Neuronal stem cell (in vitro differentiated cells): ENCODE measurements around the gene CCDC172.

ENCODE experiments used
- DNase-seq: peaks from one replicate; pipeline ENCODE4 v3.0.0-alpha.2; 2013; ENCODE audit warnings: low spot score
- H2AFZ ChIP-seq: one replicate; pipeline ENCODE4 v1.6.1; 2013; ENCODE audit warnings: mild to moderate bottlenecking, low read length, inconsistent platforms
- H2AK5ac ChIP-seq: 2 replicates; pipeline ENCODE4 v1.6.1; 2013; ENCODE audit warnings: low read depth, mild to moderate bottlenecking, inconsistent platforms, low read length, moderate library complexity, mixed read lengths
- H2BK120ac ChIP-seq: 2 replicates; pipeline ENCODE4 v1.6.1; 2013; ENCODE audit warnings: low read depth, mild to moderate bottlenecking, inconsistent platforms, low read length, moderate library complexity, mixed read lengths
- H2BK12ac ChIP-seq: one replicate; pipeline ENCODE4 v1.6.1; 2013; ENCODE audit warnings: low read length, inconsistent platforms
- H2BK15ac ChIP-seq: 2 replicates; pipeline ENCODE4 v1.6.1; 2013; ENCODE audit warnings: mild to moderate bottlenecking, low read length, inconsistent platforms, mixed read lengths
- H2BK5ac ChIP-seq: one replicate; pipeline ENCODE4 v1.6.1; 2013; ENCODE audit warnings: inconsistent platforms, mild to moderate bottlenecking, low read length, moderate library complexity
- H3K14ac ChIP-seq: one replicate; pipeline ENCODE4 v1.6.1; 2013; ENCODE audit warnings: low read length, inconsistent platforms
- H3K18ac ChIP-seq: 2 replicates; pipeline ENCODE4 v1.6.1; 2013; ENCODE audit warnings: low read length, inconsistent platforms
- H3K23ac ChIP-seq: 2 replicates; pipeline ENCODE4 v1.6.1; 2013; ENCODE audit warnings: low read depth, mild to moderate bottlenecking, mixed read lengths, low read length, inconsistent platforms; ENCODE audit not compliant: poor library complexity
- H3K27ac ChIP-seq: replicated peaks from 3 replicates; pipeline ENCODE4 v1.5.1; 2013; ENCODE audit warnings: low read length, inconsistent platforms
- H3K27me3 ChIP-seq, 3 experiments: 2 replicates each; pipeline ENCODE4 v1.6.1; 2013; ENCODE audit warnings: low read length in 3 of 3, mild to moderate bottlenecking in 2 of 3, inconsistent platforms in 1 of 3, low read depth in 1 of 3, mixed read lengths in 1 of 3, moderate library complexity in 1 of 3; ENCODE audit not compliant: control insufficient read depth in 3 of 3, insufficient read depth in 3 of 3
- H3K36me3 ChIP-seq, 2 donors: replicated peaks in 1 of 2; 2 replicates each; pipeline ENCODE4 v1.6.1; 2013; ENCODE audit warnings: low read length in 2 of 2; ENCODE audit not compliant: control insufficient read depth in 2 of 2, insufficient read depth in 2 of 2
- H3K4ac ChIP-seq: 2 replicates; pipeline ENCODE4 v1.6.1; 2013; ENCODE audit warnings: inconsistent platforms, mild to moderate bottlenecking, low read length, moderate library complexity
- H3K4me1 ChIP-seq, 2 donors: 1 replicate in 1 of 2; 2 replicates in 1 of 2; pipeline ENCODE4 v1.6.1; 2013; ENCODE audit warnings: low read length in 2 of 2, low read depth in 1 of 2; ENCODE audit not compliant: control insufficient read depth in 2 of 2, insufficient read depth in 1 of 2
- H3K4me2 ChIP-seq: one replicate; pipeline ENCODE4 v1.6.1; 2013; ENCODE audit warnings: mild to moderate bottlenecking, low read length, inconsistent platforms; ENCODE audit not compliant: insufficient read depth, poor library complexity, severe bottlenecking
- H3K4me3 ChIP-seq, 2 donors: 2 replicates each; pipeline ENCODE4 v1.5.1; 2013; ENCODE audit warnings: low read length in 2 of 2, mild to moderate bottlenecking in 2 of 2, inconsistent platforms in 1 of 2, moderate library complexity in 1 of 2
- H3K79me1 ChIP-seq: one replicate; pipeline ENCODE4 v1.6.1; 2013; ENCODE audit warnings: low read depth, mild to moderate bottlenecking, inconsistent platforms, low read length, moderate library complexity
- H3K9ac ChIP-seq: one replicate; pipeline ENCODE4 v1.6.1; 2013; ENCODE audit warnings: mild to moderate bottlenecking, low read depth, low read length, inconsistent platforms; ENCODE audit not compliant: poor library complexity
- H3K9me3 ChIP-seq, 2 donors: replicated peaks in 1 of 2; 2 replicates each; pipeline versions ENCODE3 to v1.6.1; 2013; ENCODE audit warnings: low read length in 2 of 2, mild to moderate bottlenecking in 2 of 2, inconsistent platforms in 1 of 2, low read depth in 1 of 2, mixed read lengths in 1 of 2, moderate library complexity in 1 of 2; ENCODE audit not compliant: control insufficient read depth in 2 of 2, insufficient read depth in 1 of 2
- H4K8ac ChIP-seq: one replicate; pipeline ENCODE4 v1.6.1; 2013; ENCODE audit warnings: low read depth, mild to moderate bottlenecking, inconsistent platforms, low read length, moderate library complexity
- H4K91ac ChIP-seq: one replicate; pipeline ENCODE4 v1.6.1; 2013; ENCODE audit warnings: low read length, low read depth, mild to moderate bottlenecking, inconsistent platforms; ENCODE audit not compliant: poor library complexity
- WGBS, 2 donors: extraction: QIAGEN DNeasy Blood & Tissue Kit; methylation state at CpG; one replicate each; pipeline ENCODE4 v1.1.7; 2013; ENCODE audit warnings: missing lambda C conversion rate in 2 of 2, mixed read lengths in 1 of 2; ENCODE audit not compliant: insufficient read length in 2 of 2, insufficient replicate concordance in 1 of 2; ENCODE audit errors: extremely low coverage in 2 of 2; 5-methylcytosine and 5-hydroxymethylcytosine counted together

CCDC172 gene

GRCh38 chr10:116296291-116296721 is 27.9 kb upstream of the CCDC172 start:
- no peak for DNase-seq
- Histone ChIP-seq H3K4me3 (no peak overlapping the region), H3K4ac (no peak overlapping the region), H3K27me3 (no peaks in the 10 kb centered on the region), H3K18ac (no peak overlapping the region), H2BK15ac (no peak overlapping the region), H4K8ac (no peak overlapping the region), H2BK5ac (no peak overlapping the region), H3K9me3 (no peaks in the 10 kb centered on the region), H3K14ac (no peak overlapping the region), H2AK5ac (no peak overlapping the region), H3K27ac (no peak overlapping the region), H2AFZ (no peak overlapping the region), H3K9ac (no peak overlapping the region), H2BK120ac (no peak overlapping the region), H3K23ac (no peak overlapping the region), H3K79me1 (no peaks in the 10 kb centered on the region), H4K91ac (no peak overlapping the region), H3K36me3 (no peaks in the 10 kb centered on the region), H2BK12ac (no peak overlapping the region), H3K4me2 (no peak overlapping the region), H3K4me1 (no peaks in the 10 kb centered on the region)
- WGBS, 2 donors: no CpG with 5 or more reads among the region's 7 CpGs

- Histone ChIP-seq H3K14ac (no peak overlapping the region), H2AK5ac (no peak overlapping the region), H3K4me2 (no peak overlapping the region), H2BK120ac (no peak overlapping the region), H3K9ac (no peak overlapping the region), H4K8ac (no peak overlapping the region), H3K27ac (no peak overlapping the region), H3K4me3 (no peak overlapping the region), H3K36me3 (no peaks in the 10 kb centered on the region), H2BK15ac (no peak overlapping the region), H4K91ac (no peak overlapping the region), H3K9me3 (no peaks in the 10 kb centered on the region), H2BK5ac (no peak overlapping the region), H3K23ac (no peak overlapping the region), H3K4ac (no peak overlapping the region), H3K4me1 (no peaks in the 10 kb centered on the region), H3K79me1 (no peaks in the 10 kb centered on the region), H3K18ac (no peak overlapping the region), H2AFZ (no peak overlapping the region), H2BK12ac (no peak overlapping the region), H3K27me3 (no peaks in the 10 kb centered on the region)
- DNase-seq: no peak
- WGBS, 2 donors: no CpG with 5 or more reads among the region's 3 CpGs
Measured at GRCh38 chr10:116298586-116298985, 25.7 kb upstream of the CCDC172 start.

GRCh38 chr10:116300542-116300941 is 23.7 kb upstream of the CCDC172 start:
- H2AFZ ChIP-seq: no peak overlapping the region
- no peak overlapping the region for H4K8ac ChIP-seq
- no peak overlapping the region for H3K14ac ChIP-seq
- no peak overlapping the region for H3K23ac ChIP-seq
- DNase-seq: no peak
- no peaks in the 10 kb centered on the region for H3K27me3 ChIP-seq
- H3K27ac ChIP-seq: no peak overlapping the region
- H2BK120ac ChIP-seq: no peak overlapping the region
- no peak overlapping the region for H2BK12ac ChIP-seq
- H2BK5ac ChIP-seq: no peak overlapping the region
- no peak overlapping the region for H3K4me3 ChIP-seq
- no peaks in the 10 kb centered on the region for H3K79me1 ChIP-seq
- H3K9ac ChIP-seq: no peak overlapping the region
- H4K91ac ChIP-seq: no peak overlapping the region
- no peaks in the 10 kb centered on the region for H3K4me1 ChIP-seq
- no peak overlapping the region for H2BK15ac ChIP-seq
- no peak overlapping the region for H3K18ac ChIP-seq
- H3K4me2 ChIP-seq: no peak overlapping the region
- no peaks in the 10 kb centered on the region for H3K36me3 ChIP-seq
- no CpG with 5 or more reads among the region's 1 CpG for WGBS, 2 donors
- H2AK5ac ChIP-seq: no peak overlapping the region
- no peak overlapping the region for H3K4ac ChIP-seq
- no peaks in the 10 kb centered on the region for H3K9me3 ChIP-seq

- Histone ChIP-seq H3K9me3 (peaks cover 0 to 2% of the 10 kb centered on the region in 2 donors), H2BK5ac (no peak overlapping the region), H3K36me3 (no peaks in the 10 kb centered on the region), H2AK5ac (no peak overlapping the region), H3K27me3 (no peaks in the 10 kb centered on the region), H3K4me2 (no peak overlapping the region), H3K79me1 (no peaks in the 10 kb centered on the region), H3K23ac (no peak overlapping the region), H3K27ac (no peak overlapping the region), H3K4me3 (no peak overlapping the region), H3K14ac (no peak overlapping the region), H2BK120ac (no peak overlapping the region), H3K4me1 (no peaks in the 10 kb centered on the region), H3K4ac (no peak overlapping the region), H2AFZ (no peak overlapping the region), H3K18ac (no peak overlapping the region), H2BK12ac (no peak overlapping the region), H3K9ac (no peak overlapping the region), H2BK15ac (no peak overlapping the region), H4K91ac (no peak overlapping the region), H4K8ac (no peak overlapping the region)
- DNase-seq: no peak
- no CpG with 5 or more reads among the region's 1 CpG for WGBS, 2 donors
Measured at GRCh38 chr10:116304923-116305322, 19.3 kb upstream of the CCDC172 start.
